ENCODE data around the gene GAB3.

- TF ChIP-seq CTCF (IDR thresholded peaks at IDR 0.05 in 2 of 3, conservative IDR thresholded peaks at IDR 0.05 in 1 of 3; ENCODE audit: insufficient read depth in 2 of 3, low read depth in 1 of 3, low read length in 3 of 3): no peak
- TF ChIP-seq ELK1 (CRISPR knock-in tag; IDR thresholded peaks at IDR 0.05): no peak
Observed at GRCh38 chrX:154729439-154729838, 21.4 kb downstream of the GAB3 start.

Data from K562 (cell line).